ENCODE results near the gene BRD3OS. TPM values are rescaled to one million over a fixed set of nuclear protein-coding genes. Genes with fewer than 3 reads are reported as not detected.
A peak's percentile ranks its signal among the peaks of the same experiment; 100 is the strongest.

BRD3OS gene
- total RNA-seq, 2 experiments from 2014 or later = 13.7 to 21.6 TPM

GRCh38 chr9:134068744-134069479 lies 43.6 kb downstream of the BRD3OS start:
- H3K27ac ChIP-seq (ENCODE audit: low read depth, low read length, poor library complexity, severe bottlenecking) = no peak overlapping the region
- ChIA-PET CTCF (ENCODE audit: unreplicated experiment) (no interaction called here), POLR2A (no interaction called here)
- H4K20me1 ChIP-seq (ENCODE audit: insufficient read depth, low read length) = peaks cover 8% of the 10 kb centered on the region; the same call in 1 of the 2 replicates
- no peaks in the 10 kb centered on the region for H3K9me3 ChIP-seq (ENCODE audit: low read length)
- peak overlapping the region; percentile 63; the same call in 1 of the 2 replicates for H2AFZ ChIP-seq (ENCODE audit: low read length)
- intact Hi-C loops (cut with micrococcal nuclease; ENCODE audit: unreplicated experiment) = loop anchor here (1.0 to 5.0 kb wide), 3 partner anchors 42 to 95 kb away; partner anchors contain the start of genes BRD3OS and RNU6ATAC
- no peaks in the 10 kb centered on the region for H3K36me3 ChIP-seq (ENCODE audit: insufficient read depth, low read length)
- BruUV-seq (replicated peaks) = no TSS peak
- H3K4me3 ChIP-seq (ENCODE audit: low read depth, low read length, poor library complexity, severe bottlenecking) = peak overlapping the region; percentile 85
- H3K4me2 ChIP-seq (ENCODE audit: low read length) = peak overlapping the region; percentile 86
- H3K4me1 ChIP-seq (ENCODE audit: insufficient read depth, low read length, poor library complexity, severe bottlenecking) = peaks cover 21% of the 10 kb centered on the region
- no peaks in the 10 kb centered on the region for H3K9me2 ChIP-seq (ENCODE audit: insufficient read depth, low read length)
- H3K79me2 ChIP-seq (ENCODE audit: insufficient read depth, low read depth, low read length) = no peaks in the 10 kb centered on the region
- TF ChIP-seq, protein P1, sequence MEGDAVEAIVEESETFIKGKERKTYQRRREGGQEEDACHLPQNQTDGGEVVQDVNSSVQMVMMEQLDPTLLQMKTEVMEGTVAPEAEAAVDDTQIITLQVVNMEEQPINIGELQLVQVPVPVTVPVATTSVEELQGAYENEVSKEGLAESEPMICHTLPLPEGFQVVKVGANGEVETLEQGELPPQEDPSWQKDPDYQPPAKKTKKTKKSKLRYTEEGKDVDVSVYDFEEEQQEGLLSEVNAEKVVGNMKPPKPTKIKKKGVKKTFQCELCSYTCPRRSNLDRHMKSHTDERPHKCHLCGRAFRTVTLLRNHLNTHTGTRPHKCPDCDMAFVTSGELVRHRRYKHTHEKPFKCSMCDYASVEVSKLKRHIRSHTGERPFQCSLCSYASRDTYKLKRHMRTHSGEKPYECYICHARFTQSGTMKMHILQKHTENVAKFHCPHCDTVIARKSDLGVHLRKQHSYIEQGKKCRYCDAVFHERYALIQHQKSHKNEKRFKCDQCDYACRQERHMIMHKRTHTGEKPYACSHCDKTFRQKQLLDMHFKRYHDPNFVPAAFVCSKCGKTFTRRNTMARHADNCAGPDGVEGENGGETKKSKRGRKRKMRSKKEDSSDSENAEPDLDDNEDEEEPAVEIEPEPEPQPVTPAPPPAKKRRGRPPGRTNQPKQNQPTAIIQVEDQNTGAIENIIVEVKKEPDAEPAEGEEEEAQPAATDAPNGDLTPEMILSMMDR (conservative IDR thresholded peaks at IDR 0.05; ENCODE audit: low read length) = 0 out of 2 replicates have a peak, but pooled peaks have one; percentile 25
- TF ChIP-seq EZH2phosphoT487 (IDR thresholded peaks at IDR 0.05; ENCODE audit: borderline replicate concordance, low read depth, low read length) = no peak
- no peak for DNase-seq (ENCODE audit: low spot score)

DNA sequence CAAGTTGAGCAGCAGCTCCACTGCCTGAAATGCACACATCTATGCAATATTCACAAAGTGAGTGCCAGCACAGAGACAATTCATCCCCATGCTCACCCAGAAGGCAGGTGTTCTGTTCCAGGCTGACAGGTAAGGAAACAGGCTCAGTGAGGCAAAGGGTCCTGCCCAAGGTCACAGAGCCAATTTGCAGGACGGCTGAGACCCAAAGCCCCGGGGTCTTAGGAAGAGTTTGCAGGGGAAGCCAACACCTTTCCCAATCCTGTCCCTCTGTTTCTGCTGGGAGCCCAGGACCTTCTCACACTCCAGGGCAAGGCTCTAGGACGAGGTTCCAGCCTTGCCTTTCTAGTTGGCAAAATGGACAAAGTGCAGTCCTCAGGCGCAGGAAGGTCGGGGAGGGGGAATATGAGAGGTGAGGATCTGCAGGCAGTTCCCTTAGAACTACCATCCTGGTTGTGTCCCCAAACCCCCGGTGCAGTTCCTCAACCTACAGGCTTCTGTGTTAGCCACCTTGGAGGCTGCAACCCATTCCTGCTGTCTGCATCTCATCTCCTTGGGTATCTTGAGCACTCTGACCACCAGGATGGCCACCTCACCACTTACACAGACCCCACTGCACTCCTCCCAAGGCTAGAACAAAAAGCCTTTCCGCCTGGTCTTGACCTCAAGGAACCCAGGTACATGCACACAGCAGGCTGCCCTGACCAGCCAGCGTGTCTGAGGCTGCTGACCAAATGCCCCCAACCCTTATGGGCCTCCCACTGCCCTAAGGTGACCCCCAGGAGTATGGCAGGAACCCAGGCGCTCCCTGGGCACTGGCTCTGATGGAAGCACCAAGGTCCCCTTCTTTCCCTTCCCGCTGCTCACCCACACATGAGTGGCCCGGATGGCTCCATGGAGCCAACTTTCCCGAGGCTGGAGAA lies 44.5 kb downstream of the BRD3OS start:
- H3K27ac ChIP-seq (ENCODE audit: low read depth, low read length, poor library complexity, severe bottlenecking) = no peak overlapping the region
- BruUV-seq (replicated peaks) = no TSS peak
- TF ChIP-seq EZH2phosphoT487 (IDR thresholded peaks at IDR 0.05; ENCODE audit: borderline replicate concordance, low read depth, low read length) = no peak
- TF ChIP-seq, protein P1 (conservative IDR thresholded peaks at IDR 0.05; ENCODE audit: low read length) = no peak
- H4K20me1 ChIP-seq (ENCODE audit: insufficient read depth, low read length) = peaks cover 8% of the 10 kb centered on the region; the same call in 1 of the 2 replicates
- no peak overlapping the region for H3K4me3 ChIP-seq (ENCODE audit: low read depth, low read length, poor library complexity, severe bottlenecking)
- intact Hi-C loops (cut with micrococcal nuclease; ENCODE audit: unreplicated experiment) = loop anchor here (5.0 kb wide), 1 partner anchor 42 kb away; the partner anchor contains the start of gene BRD3OS
- no peak overlapping the region for H2AFZ ChIP-seq (ENCODE audit: low read length)
- no peak for DNase-seq (ENCODE audit: low spot score)
- no peaks in the 10 kb centered on the region for H3K9me2 ChIP-seq (ENCODE audit: insufficient read depth, low read length)
- H3K36me3 ChIP-seq (ENCODE audit: insufficient read depth, low read length) = no peaks in the 10 kb centered on the region
- ChIA-PET POLR2A (no interaction called here), CTCF (ENCODE audit: unreplicated experiment) (no interaction called here)
- H3K79me2 ChIP-seq (ENCODE audit: insufficient read depth, low read depth, low read length) = no peaks in the 10 kb centered on the region
- no peaks in the 10 kb centered on the region for H3K9me3 ChIP-seq (ENCODE audit: low read length)
- peaks cover 21% of the 10 kb centered on the region for H3K4me1 ChIP-seq (ENCODE audit: insufficient read depth, low read length, poor library complexity, severe bottlenecking)
- peak overlapping the region; percentile 86 for H3K4me2 ChIP-seq (ENCODE audit: low read length)

Data from OCI-LY7 (cell line).